K562 (cell line): ENCODE results near the gene PIBF1. TPM values are rescaled to one million over a fixed set of nuclear protein-coding genes. Genes with fewer than 3 reads are reported as not detected.

Experiments used
- CBFB ChIP-seq: sonication (generic); formaldehyde crosslinking; IDR thresholded peaks from 2 replicates; pipeline ENCODE4 v1.4.0; 2020; ENCODE audit warnings: mild to moderate bottlenecking, missing genetic modification reagents
- FOXJ3 ChIP-seq: sonication (generic); formaldehyde crosslinking; IDR thresholded peaks from 2 replicates; pipeline ENCODE4 v1.4.0; 2020; ENCODE audit warnings: mild to moderate bottlenecking, missing genetic modification reagents
- HMG20B ChIP-seq: fragments of 250-450 bp; sonication (Bioruptor Pico); IDR thresholded peaks from 2 replicates; pipeline ENCODE4 v1.5.0; 2021; ENCODE audit warnings: mild to moderate bottlenecking
- MGA ChIP-seq: fragments of 450-650 bp; IDR thresholded peaks from 2 replicates; pipeline ENCODE4 v1.6.1; 2016; ENCODE audit warnings: mild to moderate bottlenecking, moderate library complexity
- PRDM10 ChIP-seq: fragments of 450-650 bp; IDR thresholded peaks from 2 replicates; pipeline ENCODE4 v1.6.1; 2018; ENCODE audit not compliant: partially characterized antibody
- SETDB1 ChIP-seq: IDR thresholded peaks from one replicate; pipeline ENCODE4 v1.6.1; 2012; ENCODE audit warnings: low read length, control low read depth, inconsistent platforms
- YY1 ChIP-seq, 3 experiments: IDR thresholded peaks; 2 replicates each; pipeline ENCODE4 v1.6.1; 2011; ENCODE audit warnings: low read length in 2 of 3, mild to moderate bottlenecking in 2 of 3, moderate library complexity in 2 of 3, borderline replicate concordance in 1 of 3, control low read depth in 1 of 3, low read depth in 1 of 3; ENCODE audit not compliant: insufficient read depth in 3 of 3, insufficient replicate concordance in 2 of 3, control insufficient read depth in 1 of 3, insufficient read length in 1 of 3; ENCODE audit errors: extremely low read depth in 1 of 3
- ZNF253 ChIP-seq: fragments of 250-450 bp; sonication (Bioruptor Pico); conservative IDR thresholded peaks from 2 replicates; pipeline ENCODE4 v1.6.1; 2021; ENCODE audit warnings: mild to moderate bottlenecking
- polyA plus RNA-seq, 8 experiments: library from polyadenylated mRNA; depleted of rRNA in 4 of 8; stranded (reverse) in 5 of 8; unstranded in 3 of 8; fragments of >200 nt; fragmentation: Nextera tagmentation in 2 of 8; fragmentation: Illumina TruSeq in 1 of 8; extraction: Ambion mirVana in 2 of 8; extraction: Trizol in 1 of 8; gene quantifications; 2 replicates each; pipeline versions ENCODE4 v1.2.1 to v1.2.3, GENCODE V29; 2011 to 2014; ENCODE audit warnings: inconsistent platforms in 1 of 8, missing spikeins in 1 of 8
- total RNA-seq, 7 experiments: library from RNA; depleted of rRNA in 6 of 7; stranded (reverse); fragments of >200 nt in 6 of 7; fragmentation: Illumina TruSeq in 2 of 7; extraction: Trizol in 2 of 7; gene quantifications; 2 replicates each; pipeline versions ENCODE4 v1.2.1 to v1.2.3, GENCODE V29; 2011 to 2021; ENCODE audit warnings: low replicate concordance in 1 of 7

The PIBF1 gene
- total and polyA plus RNA-seq, 9 of the 15 experiments (the other 6 are each of a cell fraction or from before 2014, with no cell fraction given), result 9.1 to 28.8 (median 14.7) TPM

- TF ChIP-seq MGA, result no peak
- TF ChIP-seq ZNF253 (CRISPR knock-in tag), result no peak
- no peak for TF ChIP-seq PRDM10
- TF ChIP-seq HMG20B (CRISPR knock-in tag), result no peak
- TF ChIP-seq YY1 (IDR thresholded peaks at IDR 0.05; ENCODE audit: borderline replicate concordance in 1 of 3, control insufficient read depth in 1 of 3, extremely low read depth in 1 of 3, insufficient read depth in 3 of 3, insufficient read length in 1 of 3, insufficient replicate concordance in 2 of 3, low read depth in 1 of 3, low read length in 2 of 3), result no peak
- no peak for TF ChIP-seq CBFB (CRISPR knock-in tag)
- no peak for TF ChIP-seq SETDB1
- no peak for TF ChIP-seq FOXJ3
These were observed 61.1 kb downstream of the PIBF1 start (continued) for GRCh38 chr13:72842991-72843390.
